Cerebellar cortex (tissue), 1 donor: Measurements from ENCODE around the gene TCF12.

Experiments used
- DNase-seq: peaks from one replicate; pipeline ENCODE4 v3.0.0-alpha.2; 2015; ENCODE audit warnings: low spot score

Gene TCF12

GRCh38 chr15:57218826-57219576, 300.6 kb downstream of the TCF12 start:
- no peak for DNase-seq

- DNase-seq, result no peak
Observed at GRCh38 chr15:57220205-57220604, 301.8 kb downstream of the TCF12 start.

GRCh38 chr15:57221134-57221533, 302.7 kb downstream of the TCF12 start:
- no peak for DNase-seq

- no peak for DNase-seq
Observed at GRCh38 chr15:57223345-57223744, 304.9 kb downstream of the TCF12 start.

- no peak for DNase-seq
Observed at GRCh38 chr15:57223887-57224286, 305.4 kb downstream of the TCF12 start.

GRCh38 chr15:57224664-57225063, 306.2 kb downstream of the TCF12 start:
- DNase-seq, result no peak

GRCh38 chr15:57227166-57227565, 308.7 kb downstream of the TCF12 start:
- no peak for DNase-seq

- no peak for DNase-seq
Observed at GRCh38 chr15:57227899-57228298, 309.5 kb downstream of the TCF12 start.

- no peak for DNase-seq
Observed at GRCh38 chr15:57228395-57228794, 310.0 kb downstream of the TCF12 start.

GRCh38 chr15:57229051-57229450, 310.6 kb downstream of the TCF12 start:
- no peak for DNase-seq

- no peak for DNase-seq
Observed at GRCh38 chr15:57231559-57231958, 313.1 kb downstream of the TCF12 start.

- DNase-seq, result no peak
Observed at GRCh38 chr15:57234156-57234555, 315.7 kb downstream of the TCF12 start.

- no peak for DNase-seq
Observed at GRCh38 chr15:57235186-57235585, 316.7 kb downstream of the TCF12 start.

- no peak for DNase-seq
Observed at GRCh38 chr15:57235873-57236272, 317.4 kb downstream of the TCF12 start.

- no peak for DNase-seq
Observed at GRCh38 chr15:57236561-57237300, 318.3 kb downstream of the TCF12 start.

GRCh38 chr15:57237301-57237642, 318.8 kb downstream of the TCF12 start:
- no peak for DNase-seq

- DNase-seq, result no peak
Observed at GRCh38 chr15:57237676-57238075, 319.2 kb downstream of the TCF12 start.

- no peak for DNase-seq
Observed at GRCh38 chr15:57245130-57245529, 326.7 kb downstream of the TCF12 start.

GRCh38 chr15:57245714-57246113, 327.3 kb downstream of the TCF12 start:
- DNase-seq, result no peak

- DNase-seq, result no peak
Observed at GRCh38 chr15:57248074-57248473, 329.6 kb downstream of the TCF12 start.

GRCh38 chr15:57251308-57251707, 332.9 kb downstream of the TCF12 start:
- no peak for DNase-seq

- no peak for DNase-seq
Observed at GRCh38 chr15:57251941-57252340, 333.5 kb downstream of the TCF12 start.

GRCh38 chr15:57253082-57253481, 334.6 kb downstream of the TCF12 start:
- no peak for DNase-seq

- no peak for DNase-seq
Observed at GRCh38 chr15:57253500-57253899, 335.1 kb downstream of the TCF12 start.
